GM12873 (cell line): Measurements from ENCODE around the gene PLOD2.

Source experiments
- TF ChIP-seq, protein P1 (sequence below): IDR thresholded peaks from 2 replicates; pipeline ENCODE4 v1.5.1; 2012; ENCODE audit warnings: low read depth, mild to moderate bottlenecking, moderate library complexity, low read length, control low read depth; ENCODE audit not compliant: insufficient read depth; ENCODE audit errors: missing control alignments

PLOD2 gene

DNA sequence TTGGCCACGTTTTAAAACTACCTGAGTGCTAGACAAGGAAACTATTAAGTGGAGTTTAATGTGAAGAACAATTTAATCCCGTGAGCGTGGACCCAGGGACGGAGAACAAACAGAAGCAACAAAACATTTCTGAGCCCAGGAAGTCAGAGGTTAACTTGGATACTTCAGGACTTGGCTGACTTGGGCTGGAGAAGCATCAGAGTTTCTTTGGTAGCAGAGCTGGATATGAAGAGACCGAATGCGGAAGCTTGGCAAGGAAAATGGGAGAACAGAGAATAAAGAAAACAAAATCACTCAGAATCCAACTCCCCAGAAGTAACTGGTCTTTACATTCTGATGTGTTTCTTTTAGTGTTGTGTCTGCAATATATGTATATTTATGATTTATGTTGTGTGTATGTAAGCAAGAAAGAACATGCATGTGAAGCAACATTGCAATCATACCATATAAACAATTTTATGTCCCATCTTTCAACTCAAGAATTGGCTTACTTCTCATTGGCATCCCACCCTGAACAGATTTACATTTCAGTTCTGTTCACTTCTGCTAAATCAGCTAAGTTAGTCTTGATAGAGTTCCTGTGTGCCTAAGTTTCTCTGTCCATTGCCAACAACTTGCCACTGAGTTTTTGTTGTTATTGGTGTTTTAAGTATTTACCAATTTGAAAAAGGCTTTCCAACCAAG, 17.2 kb upstream of the PLOD2 start:
- TF ChIP-seq, protein P1, sequence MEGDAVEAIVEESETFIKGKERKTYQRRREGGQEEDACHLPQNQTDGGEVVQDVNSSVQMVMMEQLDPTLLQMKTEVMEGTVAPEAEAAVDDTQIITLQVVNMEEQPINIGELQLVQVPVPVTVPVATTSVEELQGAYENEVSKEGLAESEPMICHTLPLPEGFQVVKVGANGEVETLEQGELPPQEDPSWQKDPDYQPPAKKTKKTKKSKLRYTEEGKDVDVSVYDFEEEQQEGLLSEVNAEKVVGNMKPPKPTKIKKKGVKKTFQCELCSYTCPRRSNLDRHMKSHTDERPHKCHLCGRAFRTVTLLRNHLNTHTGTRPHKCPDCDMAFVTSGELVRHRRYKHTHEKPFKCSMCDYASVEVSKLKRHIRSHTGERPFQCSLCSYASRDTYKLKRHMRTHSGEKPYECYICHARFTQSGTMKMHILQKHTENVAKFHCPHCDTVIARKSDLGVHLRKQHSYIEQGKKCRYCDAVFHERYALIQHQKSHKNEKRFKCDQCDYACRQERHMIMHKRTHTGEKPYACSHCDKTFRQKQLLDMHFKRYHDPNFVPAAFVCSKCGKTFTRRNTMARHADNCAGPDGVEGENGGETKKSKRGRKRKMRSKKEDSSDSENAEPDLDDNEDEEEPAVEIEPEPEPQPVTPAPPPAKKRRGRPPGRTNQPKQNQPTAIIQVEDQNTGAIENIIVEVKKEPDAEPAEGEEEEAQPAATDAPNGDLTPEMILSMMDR: no peak

DNA sequence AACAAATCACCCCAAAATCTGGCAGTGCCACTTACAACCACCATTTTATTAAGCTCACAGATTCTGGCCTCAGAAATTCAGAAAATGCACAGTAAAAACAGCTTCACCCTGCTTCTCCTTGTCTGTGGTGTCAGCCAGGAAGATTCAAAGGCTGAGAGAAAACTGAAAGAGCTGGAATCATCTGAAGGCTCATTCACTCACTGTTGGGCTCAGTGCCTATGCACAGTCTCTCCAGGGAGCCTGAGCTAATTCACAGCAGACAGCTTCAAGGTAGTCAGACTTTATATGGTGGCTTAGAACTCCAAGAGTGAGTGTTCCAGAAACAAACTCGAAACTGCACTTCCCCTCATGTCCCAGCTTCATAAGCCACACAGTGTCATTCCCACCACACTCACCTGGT, 16.5 kb upstream of the PLOD2 start:
- TF ChIP-seq, protein P1: no peak

DNA sequence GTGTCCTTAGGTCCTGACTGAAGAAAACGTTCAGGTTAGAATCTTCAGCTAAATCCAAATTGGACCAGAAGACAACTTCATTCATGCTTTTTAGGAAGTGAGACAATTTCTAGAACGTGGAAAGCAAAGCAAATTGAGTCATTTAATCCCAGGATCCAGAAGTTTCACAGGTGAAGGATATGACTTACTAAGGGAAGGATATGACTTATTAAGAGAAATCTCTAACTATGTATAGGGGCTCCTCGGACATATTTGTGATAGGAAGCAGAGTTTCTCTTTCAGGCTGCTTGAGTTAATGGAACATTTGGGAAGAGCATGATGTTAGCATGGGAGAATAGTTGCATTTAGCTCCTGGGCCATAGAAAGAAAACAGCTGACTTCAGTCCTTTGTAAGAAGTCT, 16.1 kb upstream of the PLOD2 start:
- TF ChIP-seq, protein P1: no peak

DNA sequence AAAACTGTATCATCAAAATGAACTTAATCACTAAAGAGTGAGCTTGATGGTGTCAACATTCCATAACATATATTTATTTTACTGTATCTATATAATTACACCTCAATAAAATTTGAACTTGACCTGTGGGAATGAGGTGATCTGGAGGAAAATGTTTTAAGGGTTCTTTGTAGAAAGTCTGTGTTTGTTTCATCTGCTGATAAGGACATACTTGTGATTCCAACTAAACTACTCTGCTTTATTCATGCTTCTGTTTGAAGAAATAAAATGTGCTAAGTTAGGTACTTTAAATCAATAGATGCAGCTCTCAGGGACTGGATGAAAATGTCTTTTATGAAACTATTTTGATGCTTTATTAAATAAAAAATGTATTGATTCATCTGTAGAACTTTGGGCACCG, 11.6 kb upstream of the PLOD2 start:
- TF ChIP-seq, protein P1: no peak

DNA sequence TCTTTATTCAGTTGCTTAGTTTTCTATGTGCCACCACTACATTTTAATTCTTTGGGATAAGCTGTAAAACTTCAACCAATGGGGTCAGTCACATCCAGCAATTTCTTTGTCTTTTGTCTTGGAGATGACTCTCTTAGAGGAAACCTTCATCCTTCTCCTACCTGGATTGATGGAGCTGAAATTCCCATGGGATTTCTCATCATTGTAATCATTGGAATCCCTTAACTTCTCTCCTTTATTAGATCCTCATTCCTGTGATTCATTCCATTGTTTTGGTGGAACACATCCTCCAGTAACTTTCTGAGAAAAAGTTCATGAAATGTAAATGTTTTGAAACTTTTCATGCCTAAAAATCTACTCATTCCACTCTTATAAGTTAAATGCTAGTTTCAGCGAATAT, 9.6 kb upstream of the PLOD2 start:
- TF ChIP-seq, protein P1: no peak

DNA sequence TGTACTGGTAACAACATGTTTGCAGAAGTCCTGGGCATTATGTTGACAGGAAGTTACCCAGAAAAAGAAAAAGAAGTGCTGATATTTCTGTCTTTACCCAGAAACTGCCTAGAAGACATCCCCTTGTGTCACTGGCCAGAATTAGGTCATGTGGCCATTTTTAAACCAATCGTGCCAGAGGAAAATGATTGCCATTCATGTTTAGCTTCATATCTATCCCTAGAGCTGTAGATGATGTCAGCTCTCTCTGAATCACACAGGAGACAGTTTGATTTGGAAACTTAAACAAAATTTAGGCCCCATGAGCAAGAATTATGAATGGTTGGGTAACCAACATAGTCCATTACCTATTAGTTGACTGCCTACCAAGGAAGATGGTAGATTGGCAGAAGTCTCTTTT, 8.9 kb upstream of the PLOD2 start:
- TF ChIP-seq, protein P1: no peak

DNA sequence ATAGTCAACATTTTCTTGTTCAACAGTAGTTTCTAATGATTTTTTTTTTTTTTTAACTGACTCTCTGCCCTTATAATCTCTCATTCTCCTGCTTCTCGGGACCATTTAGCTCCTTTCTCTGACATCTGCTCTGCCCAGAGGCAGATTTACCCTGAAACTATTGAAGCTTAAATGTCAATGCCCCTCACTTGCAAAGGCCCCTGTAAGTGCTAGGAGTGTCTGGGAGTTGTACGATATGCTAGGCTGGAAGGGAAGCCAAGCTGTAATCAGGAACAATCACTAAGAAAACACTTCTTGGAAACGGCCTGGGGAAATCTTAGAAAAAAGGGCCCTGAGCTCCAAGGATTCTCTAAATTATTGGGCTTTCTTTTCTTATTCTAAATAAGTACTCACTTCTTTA, 5.8 kb upstream of the PLOD2 start:
- TF ChIP-seq, protein P1: no peak
